Esophagus muscularis mucosa (tissue), 4 donors: ENCODE data around the gene AGAP6. TPM values are rescaled to one million over a fixed set of nuclear protein-coding genes. Genes with fewer than 3 reads are reported as not detected.
"Not testable (repeated sequence)": the region's sequence is repeated elsewhere in the genome, so short reads cannot be mapped to it uniquely, and the experiment has no call there.

Experiments
- DNase-seq: peaks from one replicate; pipeline ENCODE4 v3.0.0-alpha.2; 2017; ENCODE audit errors: extremely low spot score
- H3K27ac ChIP-seq, 4 donors: fragments of 200-600 bp; sonication (generic); replicated peaks in 1 of 4; 1 replicate in 3 of 4; 2 replicates in 1 of 4; pipeline ENCODE4 v1.5.1; 2016 to 2019; ENCODE audit warnings: mild to moderate bottlenecking in 1 of 4
- H3K27me3 ChIP-seq, 4 donors: fragments of 200-600 bp; sonication (generic); one replicate each; pipeline versions ENCODE4 v1.5.1 to v1.6.0; 2016 to 2019
- H3K36me3 ChIP-seq, 4 donors: fragments of 200-600 bp; sonication (generic); one replicate each; pipeline ENCODE4 v1.5.1; 2016 to 2019
- H3K4me1 ChIP-seq, 4 donors: fragments of 200-600 bp; sonication (generic); one replicate each; pipeline ENCODE4 v1.5.1; 2016 to 2019
- H3K4me3 ChIP-seq, 4 donors: fragments of 200-600 bp; sonication (generic); 1 replicate in 2 of 4; 2 replicates in 2 of 4; pipeline ENCODE4 v1.5.1; 2016 to 2019; ENCODE audit warnings: mild to moderate bottlenecking in 4 of 4, moderate library complexity in 1 of 4
- H3K9me3 ChIP-seq, 4 donors: fragments of 200-600 bp; sonication (generic); 1 replicate in 3 of 4; 2 replicates in 1 of 4; pipeline ENCODE4 v1.5.1; 2016 to 2019
- WGBS: methylation state at CpG from one replicate; pipeline ENCODE4 v1.1.5; 2018; 5-methylcytosine and 5-hydroxymethylcytosine counted together
- intact Hi-C: fragments of 100-400 bp; cut with DNase I; formaldehyde crosslinking; loops from one replicate; pipeline ENCODE4 v1.15.1; 2023
- small RNA-seq, 3 donors: library from RNA; depleted of rRNA; stranded (forward); fragments of <200 nt; gene quantifications; one replicate each; pipeline ENCODE3, GENCODE V24; 2016
- total RNA-seq, 4 donors: library from RNA; depleted of rRNA; stranded (reverse); fragments of >200 nt; gene quantifications; one replicate each; pipeline versions ENCODE4 v1.1.0 to v1.2.1, GENCODE V29; 2016

AGAP6 gene
- total RNA-seq, 4 donors from 2014 or later: 6.3 to 12.0 (median 9.7) TPM

GRCh38 chr10:50052778-50053376, 64.7 kb downstream of the AGAP6 start:
- intact Hi-C loops, H3K4me3 ChIP-seq, H3K36me3 ChIP-seq, H3K9me3 ChIP-seq, H3K27me3 ChIP-seq, DNase-seq, H3K4me1 ChIP-seq, H3K27ac ChIP-seq: not testable (repeated sequence)
- 72% methylated on average over 6 of the region's 6 CpGs for WGBS

- DNase-seq, H3K4me1 ChIP-seq, intact Hi-C loops, H3K36me3 ChIP-seq, H3K27me3 ChIP-seq, H3K4me3 ChIP-seq, H3K9me3 ChIP-seq, H3K27ac ChIP-seq: not testable (repeated sequence)
- WGBS: 72% methylated on average over 5 of the region's 5 CpGs
These were observed 67.5 kb downstream of the AGAP6 start for GRCh38 chr10:50055494-50056292.

GRCh38 chr10:50056654-50057053, 68.4 kb downstream of the AGAP6 start:
- DNase-seq, H3K27ac ChIP-seq, intact Hi-C loops, H3K4me3 ChIP-seq, H3K4me1 ChIP-seq, H3K27me3 ChIP-seq, H3K36me3 ChIP-seq, H3K9me3 ChIP-seq: not testable (repeated sequence)
- WGBS: 82% methylated on average over 8 of the region's 8 CpGs

GRCh38 chr10:50058727-50059126, 70.5 kb downstream of the AGAP6 start:
- H3K27ac ChIP-seq, H3K36me3 ChIP-seq, H3K4me3 ChIP-seq, H3K9me3 ChIP-seq, intact Hi-C loops, H3K27me3 ChIP-seq, H3K4me1 ChIP-seq, DNase-seq: not testable (repeated sequence)
- 85% methylated on average over 1 of the region's 1 CpG for WGBS

- DNase-seq, H3K9me3 ChIP-seq, H3K27ac ChIP-seq, H3K36me3 ChIP-seq, H3K4me3 ChIP-seq, H3K4me1 ChIP-seq, intact Hi-C loops, H3K27me3 ChIP-seq: not testable (repeated sequence)
- WGBS: 84% methylated on average over 10 of the region's 10 CpGs
These were observed 71.7 kb downstream of the AGAP6 start for GRCh38 chr10:50059946-50060345.

Small RNA genes within 50 kb of the gene (small RNA-seq; reads per million reads assigned to genes)
- gene RNA5SP317: 0 reads per million in 3 donors
- 0 reads per million in 3 donors for gene SNORA74C-2

Other genes with a start within 250 kb of the AGAP6 start
- gene OGDHL, start 226.1 kb upstream of the AGAP6 start, total RNA-seq: 1 to 10 TPM in 2 of 4 donors, under 1 TPM in 2; 0.42 to 2.0 (median 0.95) TPM
- gene PARG, start 46.4 kb upstream of the AGAP6 start, total RNA-seq: 10 to 100 TPM; 20.9 to 30.7 (median 23.7) TPM
- gene TIMM23B, start 46.4 kb upstream of the AGAP6 start, total RNA-seq: 10 to 100 TPM; 13.5 to 24.9 (median 19.4) TPM
- gene WASHC2A, start 79.5 kb downstream of the AGAP6 start, total RNA-seq: 10 to 100 TPM; 33.0 to 43.0 (median 34.3) TPM